HepG2 (cell line): ENCODE measurements around the gene SCUBE1. TPM values are rescaled to one million over a fixed set of nuclear protein-coding genes. Genes with fewer than 3 reads are reported as not detected.

ENCODE experiments used
- ATM ChIP-seq: fragments of 450-650 bp; IDR thresholded peaks from 2 replicates; pipeline ENCODE4 v1.7.1; 2017; ENCODE audit warnings: mild to moderate bottlenecking, borderline replicate concordance
- BHLHE40 ChIP-seq: IDR thresholded peaks from 2 replicates; pipeline ENCODE4 v1.6.1; 2011; ENCODE audit warnings: low read length, improper control_type of control experiment
- CREM ChIP-seq, 2 experiments: sonication (generic) in 1 of 2; formaldehyde crosslinking in 1 of 2; IDR thresholded peaks; 2 replicates each; pipeline versions ENCODE4 v1.4.0 to v1.6.1; 2016 to 2020; ENCODE audit warnings: antibody characterized with exemption in 1 of 2, mild to moderate bottlenecking in 1 of 2, missing genetic modification reagents in 1 of 2
- GTF2F1 ChIP-seq: fragments of 150-350 bp; IDR thresholded peaks from 2 replicates; pipeline ENCODE4 v1.6.1; 2014; ENCODE audit warnings: low read length
- IRF1 ChIP-seq: sonication (generic); formaldehyde crosslinking; IDR thresholded peaks from 2 replicates; pipeline ENCODE4 v1.4.0; 2020; ENCODE audit warnings: low read depth, mild to moderate bottlenecking, missing genetic modification reagents
- KLF13 ChIP-seq: sonication (generic); formaldehyde crosslinking; IDR thresholded peaks from 2 replicates; pipeline ENCODE4 v1.4.0; 2020; ENCODE audit warnings: mild to moderate bottlenecking, missing genetic modification reagents
- MED1 ChIP-seq: sonication (generic); formaldehyde crosslinking; IDR thresholded peaks from 2 replicates; pipeline ENCODE4 v1.4.0; 2020; ENCODE audit warnings: missing genetic modification reagents
- MIXL1 ChIP-seq: IDR thresholded peaks from 2 replicates; pipeline ENCODE4 v1.6.1; 2016
- MTF2 ChIP-seq: sonication (generic); formaldehyde crosslinking; IDR thresholded peaks from 2 replicates; pipeline ENCODE4 v1.5.0; 2020; ENCODE audit warnings: missing genetic modification reagents, borderline replicate concordance
- MYNN ChIP-seq: sonication (generic); formaldehyde crosslinking; IDR thresholded peaks from 2 replicates; pipeline ENCODE4 v1.4.0; 2020; ENCODE audit warnings: mild to moderate bottlenecking, low read depth, missing genetic modification reagents
- MZF1 ChIP-seq: sonication (generic); formaldehyde crosslinking; IDR thresholded peaks from 2 replicates; pipeline ENCODE4 v1.8.1; 2023; ENCODE audit warnings: mild to moderate bottlenecking, missing genetic modification reagents, borderline replicate concordance
- NCOA5 ChIP-seq: sonication (generic); formaldehyde crosslinking; IDR thresholded peaks from 2 replicates; pipeline ENCODE4 v1.4.0; 2020; ENCODE audit warnings: missing genetic modification reagents
- NR2F1 ChIP-seq, 2 experiments: fragments of 450-650 bp in 1 of 2; formaldehyde crosslinking in 1 of 2; IDR thresholded peaks; 2 replicates each; pipeline versions ENCODE4 v1.5.0 to v1.6.1; 2016 to 2020; ENCODE audit warnings: mild to moderate bottlenecking in 1 of 2, missing compliant biosample characterization in 1 of 2, missing genetic modification reagents in 1 of 2, moderate library complexity in 1 of 2
- SMARCE1 ChIP-seq: fragments of 450-650 bp; IDR thresholded peaks from 2 replicates; pipeline ENCODE4 v1.6.1; 2017; ENCODE audit warnings: borderline replicate concordance
- SP4 ChIP-seq: sonication (generic); formaldehyde crosslinking; IDR thresholded peaks from 2 replicates; pipeline ENCODE4 v1.8.1; 2023; ENCODE audit warnings: mild to moderate bottlenecking, missing genetic modification reagents
- TRIM24 ChIP-seq: sonication (generic); formaldehyde crosslinking; IDR thresholded peaks from 2 replicates; pipeline ENCODE4 v1.8.0; 2022; ENCODE audit warnings: mild to moderate bottlenecking, missing genetic modification reagents
- U2AF2 ChIP-seq: fragments of 200-400 bp; formaldehyde crosslinking; IDR thresholded peaks from 2 replicates; pipeline ENCODE4 v1.6.1; 2017; ENCODE audit warnings: low read depth, mild to moderate bottlenecking, low read length
- ZNF30 ChIP-seq: sonication (generic); formaldehyde crosslinking; IDR thresholded peaks from 2 replicates; pipeline ENCODE4 v1.5.0; 2020; ENCODE audit warnings: mild to moderate bottlenecking, missing genetic modification reagents
- ZNF326 ChIP-seq: sonication (generic); formaldehyde crosslinking; IDR thresholded peaks from 2 replicates; pipeline ENCODE4 v1.4.0; 2020; ENCODE audit warnings: missing genetic modification reagents, borderline replicate concordance
- ZNF431 ChIP-seq: sonication (generic); formaldehyde crosslinking; IDR thresholded peaks from 2 replicates; pipeline ENCODE4 v1.9.0; 2022; ENCODE audit warnings: missing genetic modification reagents, low read depth, mild to moderate bottlenecking, borderline replicate concordance
- ZNF496 ChIP-seq: sonication (generic); formaldehyde crosslinking; IDR thresholded peaks from 2 replicates; pipeline ENCODE4 v1.8.1; 2023; ENCODE audit warnings: mild to moderate bottlenecking, moderate library complexity, missing genetic modification reagents; ENCODE audit not compliant: insufficient replicate concordance
- ZNF576 ChIP-seq: sonication (generic); formaldehyde crosslinking; IDR thresholded peaks from 2 replicates; pipeline ENCODE4 v1.4.0; 2020; ENCODE audit warnings: mild to moderate bottlenecking, missing genetic modification reagents
- ZNF605 ChIP-seq: sonication (generic); formaldehyde crosslinking; IDR thresholded peaks from 2 replicates; pipeline ENCODE4 v1.8.0; 2022; ENCODE audit warnings: mild to moderate bottlenecking, missing genetic modification reagents
- ZNF629 ChIP-seq: sonication (generic); formaldehyde crosslinking; conservative IDR thresholded peaks from 2 replicates; pipeline ENCODE4 v1.5.0; 2020; ENCODE audit warnings: missing genetic modification reagents
- ZNF775 ChIP-seq: sonication (generic); formaldehyde crosslinking; IDR thresholded peaks from 2 replicates; pipeline ENCODE4 v1.4.0; 2020; ENCODE audit warnings: missing genetic modification reagents, mild to moderate bottlenecking, moderate library complexity, borderline replicate concordance
- ZNF792 ChIP-seq: IDR thresholded peaks from 2 replicates; pipeline ENCODE4 v1.6.1; 2016
- polyA plus RNA-seq, 8 experiments: library from polyadenylated mRNA; depleted of rRNA in 3 of 8; stranded (reverse) in 7 of 8; unstranded in 1 of 8; fragments of >200 nt; fragmentation: Illumina TruSeq in 4 of 8; extraction: Trizol in 4 of 8; gene quantifications; 2 replicates each; pipeline versions ENCODE4 v1.2.1 to v1.2.3, GENCODE V29; 2011 to 2016; ENCODE audit warnings: low read depth in 4 of 8, missing spikeins in 1 of 8, mixed read lengths in 1 of 8; ENCODE audit not compliant: insufficient read depth in 1 of 8
- total RNA-seq, 5 experiments: library from RNA; depleted of rRNA; stranded (reverse); fragments of >200 nt; fragmentation: Illumina TruSeq; extraction: Trizol; gene quantifications; 2 replicates each; pipeline ENCODE4 v1.2.3, GENCODE V29; 2016; ENCODE audit warnings: low read depth in 1 of 5
- TF ChIP-seq, protein P1 (sequence below): sonication (generic); formaldehyde crosslinking; IDR thresholded peaks from 2 replicates; pipeline ENCODE4 v1.4.0; 2020; ENCODE audit warnings: missing genetic modification reagents, low read depth, mild to moderate bottlenecking, borderline replicate concordance
- TF ChIP-seq, protein P2 (sequence below): sonication (generic); formaldehyde crosslinking; IDR thresholded peaks from 2 replicates; pipeline ENCODE4 v1.4.0; 2020; ENCODE audit warnings: missing genetic modification reagents

SCUBE1 gene
- total and polyA plus RNA-seq, 2 of the 13 experiments (the other 11 are each of a cell fraction or from before 2014, with no cell fraction given), result under 0.01 to 0.05 TPM

- no peak for TF ChIP-seq CREM (IDR thresholded peaks at IDR 0.05)
- TF ChIP-seq CREM (CRISPR knock-in tag; IDR thresholded peaks at IDR 0.05), result no peak
- no peak for TF ChIP-seq NR2F1 (CRISPR knock-in tag; IDR thresholded peaks at IDR 0.05)
- TF ChIP-seq U2AF2, result no peak
- TF ChIP-seq, protein P1, sequence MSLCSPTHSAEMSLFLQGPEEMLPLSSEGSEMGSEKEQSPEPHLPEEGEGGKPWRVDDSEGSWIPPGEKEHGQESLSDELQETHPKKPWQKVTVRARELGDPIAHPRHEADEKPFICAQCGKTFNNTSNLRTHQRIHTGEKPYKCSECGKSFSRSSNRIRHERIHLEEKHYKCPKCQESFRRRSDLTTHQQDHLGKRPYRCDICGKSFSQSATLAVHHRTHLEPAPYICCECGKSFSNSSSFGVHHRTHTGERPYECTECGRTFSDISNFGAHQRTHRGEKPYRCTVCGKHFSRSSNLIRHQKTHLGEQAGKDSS (CRISPR knock-in tag), result no peak
- TF ChIP-seq ZNF775, result no peak
- TF ChIP-seq MZF1 (CRISPR knock-in tag), result no peak
- no peak for TF ChIP-seq NCOA5 (CRISPR knock-in tag)
- TF ChIP-seq, protein P2, sequence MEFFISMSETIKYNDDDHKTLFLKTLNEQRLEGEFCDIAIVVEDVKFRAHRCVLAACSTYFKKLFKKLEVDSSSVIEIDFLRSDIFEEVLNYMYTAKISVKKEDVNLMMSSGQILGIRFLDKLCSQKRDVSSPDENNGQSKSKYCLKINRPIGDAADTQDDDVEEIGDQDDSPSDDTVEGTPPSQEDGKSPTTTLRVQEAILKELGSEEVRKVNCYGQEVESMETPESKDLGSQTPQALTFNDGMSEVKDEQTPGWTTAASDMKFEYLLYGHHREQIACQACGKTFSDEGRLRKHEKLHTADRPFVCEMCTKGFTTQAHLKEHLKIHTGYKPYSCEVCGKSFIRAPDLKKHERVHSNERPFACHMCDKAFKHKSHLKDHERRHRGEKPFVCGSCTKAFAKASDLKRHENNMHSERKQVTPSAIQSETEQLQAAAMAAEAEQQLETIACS (CRISPR knock-in tag), result peak; percentile 46; the same call in 1 of the 2 replicates
- no peak for TF ChIP-seq SMARCE1
- no peak for TF ChIP-seq MTF2 (CRISPR knock-in tag)
- TF ChIP-seq ZNF496 (CRISPR knock-in tag), result no peak
- TF ChIP-seq TRIM24 (CRISPR knock-in tag), result no peak
- no peak for TF ChIP-seq SP4 (CRISPR knock-in tag)
- no peak for TF ChIP-seq ZNF326 (CRISPR knock-in tag)
- TF ChIP-seq MYNN (CRISPR knock-in tag), result no peak
- peak; percentile 85 for TF ChIP-seq ZNF629 (CRISPR knock-in tag)
- no peak for TF ChIP-seq GTF2F1
- TF ChIP-seq KLF13 (CRISPR knock-in tag), result no peak
- no peak for TF ChIP-seq ATM
- TF ChIP-seq ZNF605 (CRISPR knock-in tag), result no peak
- no peak for TF ChIP-seq MIXL1 (CRISPR knock-in tag)
- peak; percentile 90 for TF ChIP-seq BHLHE40
- no peak for TF ChIP-seq ZNF431 (CRISPR knock-in tag)
- no peak for TF ChIP-seq ZNF792 (CRISPR knock-in tag)
- TF ChIP-seq ZNF576 (CRISPR knock-in tag), result no peak
- no peak for TF ChIP-seq ZNF30
- no peak for TF ChIP-seq IRF1
- TF ChIP-seq MED1 (CRISPR knock-in tag), result no peak
Observed at GRCh38 chr22:43186272-43187170, 156.7 kb downstream of the SCUBE1 start, which contains the start of gene TTLL12 (continued).
